Thoracic aorta (tissue), 2 donors: ENCODE results near the gene TRPM5. TPM values are rescaled to one million over a fixed set of nuclear protein-coding genes. Genes with fewer than 3 reads are reported as not detected.

Source experiments
- ATAC-seq: fragments of 150-250 bp; one replicate; pipeline ENCODE4 v1.8.0; 2017; ENCODE audit warnings: low read depth; ENCODE audit not compliant: insufficient number of reproducible peaks, low FRiP score
- DNase-seq: peaks from one replicate; pipeline ENCODE4 v3.0.0-alpha.2; 2020; ENCODE audit warnings: low spot score
- H3K27ac ChIP-seq, 2 donors: fragments of 200-600 bp; sonication (generic); 1 replicate in 1 of 2; 2 replicates in 1 of 2; pipeline ENCODE4 v1.5.1; 2016; ENCODE audit warnings: mild to moderate bottlenecking in 2 of 2, moderate library complexity in 2 of 2
- H3K27me3 ChIP-seq: fragments of 200-600 bp; sonication (generic); replicated peaks from 2 replicates; pipeline ENCODE4 v1.6.0; 2016; ENCODE audit warnings: mild to moderate bottlenecking; ENCODE audit not compliant: insufficient read depth
- H3K36me3 ChIP-seq: fragments of 200-600 bp; sonication (generic); one replicate; pipeline ENCODE4 v1.5.1; 2016
- H3K4me1 ChIP-seq, 2 donors: fragments of 200-600 bp; sonication (generic); 1 replicate in 1 of 2; 2 replicates in 1 of 2; pipeline versions ENCODE4 v1.5.1 to v1.6.0; 2016; ENCODE audit warnings: low read depth in 2 of 2, mild to moderate bottlenecking in 1 of 2; ENCODE audit not compliant: control insufficient read depth in 1 of 2
- H3K4me3 ChIP-seq: fragments of 200-600 bp; sonication (generic); 2 replicates; pipeline ENCODE4 v1.5.1; 2016; ENCODE audit warnings: mild to moderate bottlenecking
- H3K9me3 ChIP-seq: fragments of 200-600 bp; sonication (generic); 2 replicates; pipeline ENCODE4 v1.5.1; 2016
- CTCF ChIP-seq: fragments of 200-600 bp; sonication (generic); IDR thresholded peaks from one replicate; pipeline ENCODE4 v1.5.1; 2019; ENCODE audit warnings: antibody characterized with exemption
- total RNA-seq, 2 donors: library from RNA; depleted of rRNA; stranded (reverse); fragments of >200 nt; gene quantifications; one replicate each; pipeline versions ENCODE4 v1.1.0 to v1.2.3, GENCODE V29; 2016

TRPM5 gene
- total RNA-seq, 2 donors from 2014 or later: not detected

GRCh38 chr11:2447253-2447950 is 3.1 kb upstream of the TRPM5 start:
- ATAC-seq: no peak
- no peak overlapping the region for H3K27ac ChIP-seq

GRCh38 chr11:2446590-2447252 is 2.4 kb upstream of the TRPM5 start:
- peak overlapping the region; percentile 22 for H3K4me3 ChIP-seq
- H3K4me1 ChIP-seq: no peaks in the 10 kb centered on the region
- no peak for ATAC-seq
- TF ChIP-seq CTCF: no peak
- no peaks in the 10 kb centered on the region for H3K36me3 ChIP-seq
- H3K27me3 ChIP-seq: no peaks in the 10 kb centered on the region
- H3K9me3 ChIP-seq: no peaks in the 10 kb centered on the region
- no peak for DNase-seq
- H3K27ac ChIP-seq: no peak overlapping the region

More at GRCh38 chr11:2447253-2447950, 3.1 kb upstream of the TRPM5 start:
- Histone ChIP-seq H3K9me3 (no peaks in the 10 kb centered on the region), H3K27me3 (no peaks in the 10 kb centered on the region), H3K36me3 (no peaks in the 10 kb centered on the region), H3K4me1 (no peaks in the 10 kb centered on the region), H3K4me3 (peak overlapping the region; percentile 22)
- DNase-seq: no peak
- no peak for TF ChIP-seq CTCF

GRCh38 chr11:2445746-2446551 is 1.6 kb upstream of the TRPM5 start:
- no peaks in the 10 kb centered on the region for H3K27me3 ChIP-seq
- no peak overlapping the region for H3K27ac ChIP-seq
- no peaks in the 10 kb centered on the region for H3K36me3 ChIP-seq
- H3K4me1 ChIP-seq: no peaks in the 10 kb centered on the region
- ATAC-seq (no peak), DNase-seq (no peak)
- H3K4me3 ChIP-seq: peak overlapping the region; percentile 64
- no peak for TF ChIP-seq CTCF
- H3K9me3 ChIP-seq: no peaks in the 10 kb centered on the region

GRCh38 chr11:2444821-2445745 is 769 bp upstream of the TRPM5 start, which contains the start of gene KCNQ1:
Gene KCNQ1 (plus strand): TSS chr11:2445008. CDS start chr11:2445099, 91 bp downstream.
- Histone ChIP-seq H3K9me3 (no peaks in the 10 kb centered on the region), H3K27me3 (no peaks in the 10 kb centered on the region), H3K36me3 (no peaks in the 10 kb centered on the region), H3K4me1 (no peaks in the 10 kb centered on the region), H3K27ac (no peak within 1 kb of the TSS), H3K4me3 (peak within 1 kb of the TSS; percentile 64)
- DNase-seq (no peak), ATAC-seq (no peak)
- no peak for TF ChIP-seq CTCF
